Heart right ventricle (tissue), 16 donors: ENCODE results near the gene GPRIN3. TPM values are rescaled to one million over a fixed set of nuclear protein-coding genes. Genes with fewer than 3 reads are reported as not detected.
"Not testable (repeated sequence)": the region's sequence is repeated elsewhere in the genome, so short reads cannot be mapped to it uniquely, and the experiment has no call there.

ENCODE experiments used
- ATAC-seq, 8 donors: fragments of 200-7000 bp; cut with Tn5 transposase; one replicate each; pipeline ENCODE4 v1.9.1; 2020; ENCODE audit warnings: mild to moderate bottlenecking in 8 of 8, moderate library complexity in 8 of 8, moderate number of reproducible peaks in 1 of 8
- DNase-seq, 2 donors: peaks; one replicate each; pipeline ENCODE4 v3.0.0-alpha.2; 2020
- H3K27ac ChIP-seq, 10 donors: fragments of 200-600 bp; sonication (generic) in 2 of 10; one replicate each; pipeline versions ENCODE4 v1.5.0 to v1.8.0; 2020 to 2022; ENCODE audit warnings: mild to moderate bottlenecking in 3 of 10
- H3K27me3 ChIP-seq, 7 donors: fragments of 200-600 bp; one replicate each; pipeline ENCODE4 v1.8.0; 2021 to 2022; ENCODE audit warnings: mild to moderate bottlenecking in 2 of 7
- H3K36me3 ChIP-seq, 9 donors: fragments of 200-600 bp; sonication (generic) in 1 of 9; one replicate each; pipeline versions ENCODE4 v1.5.0 to v1.8.0; 2020 to 2022; ENCODE audit warnings: mild to moderate bottlenecking in 2 of 9
- H3K4me1 ChIP-seq, 9 donors: fragments of 200-600 bp; sonication (generic) in 1 of 9; one replicate each; pipeline versions ENCODE4 v1.5.0 to v1.8.0; 2020 to 2022; ENCODE audit warnings: mild to moderate bottlenecking in 4 of 9
- H3K4me3 ChIP-seq, 10 donors: fragments of 200-600 bp; sonication (generic) in 2 of 10; one replicate each; pipeline versions ENCODE4 v1.5.0 to v1.8.0; 2020 to 2022; ENCODE audit warnings: mild to moderate bottlenecking in 7 of 10, moderate library complexity in 2 of 10
- H3K9me3 ChIP-seq, 11 donors: fragments of 200-600 bp in 10 of 11; sonication (generic) in 2 of 11; one replicate each; pipeline versions ENCODE4 v1.5.0 to v1.8.0; 2013 to 2022; ENCODE audit warnings: mild to moderate bottlenecking in 2 of 11, control low read depth in 1 of 11, moderate library complexity in 1 of 11
- WGBS, 2 donors: extraction: QIAGEN DNeasy Blood & Tissue Kit; methylation state at CpG; one replicate each; pipeline ENCODE4 v1.1.7; 2013; ENCODE audit warnings: inconsistent platforms in 1 of 2; 5-methylcytosine and 5-hydroxymethylcytosine counted together
- intact Hi-C, 10 donors: fragments of 100-400 bp; cut with DNase I; formaldehyde crosslinking; loops; one replicate each; pipeline versions ENCODE4 v1.11.1 to v1.14.2; 2022
- polyA plus RNA-seq, 2 donors: library from polyadenylated mRNA; stranded (reverse); fragments of 200-250 nt; gene quantifications; one replicate each; pipeline ENCODE4 v1.2.3, GENCODE V29; 2013
- total RNA-seq, 10 donors: library from RNA; stranded (reverse); fragmentation: NEBNext Ultra II Directional in 3 of 10; extraction: Animal tissue kit (Norgen Biotek cat#: 25700) in 3 of 10; gene quantifications; one replicate each; pipeline versions ENCODE4 v1.2.1 to v1.2.4, GENCODE V29; 2021 to 2023
- TF ChIP-seq, protein P1 (sequence below), 9 donors: fragments of 200-600 bp; sonication (generic) in 2 of 9; IDR thresholded peaks; one replicate each; pipeline versions ENCODE4 v1.5.0 to v1.8.0; 2021 to 2022; ENCODE audit warnings: antibody characterized with exemption in 9 of 9, mild to moderate bottlenecking in 5 of 9, moderate library complexity in 1 of 9
- donor health status: Arrhythmogenic right ventricular cardiomyopathy.
- donor health status: ischemic (EF 13 %, LVEDD 7.1; RV severe dilation, severe dysfunction).
- donor health status: healthy with polysubstance abuse.
- donor health status: DM: no; HTN: yes; CAD: no.
- donor health status: DM: no; HTN: no; CAD: no.
- donor health status: ischemic (EF 25% LVEDD 6.9; RV normal size, moderate dysfunction).
- donor health status: ischemic (EF 25% LVEDD 5.7; RV mildly dilated, moderate dysfunction).
- donor health status: healthy.
- donor health status: DM: yes; HTN: yes; CAD: no.
- donor health status: Ischemic cardiomyopathy.
- donor health status: ischemic (EF 35%, LVEDD 5.7; RV mildly dilated, moderate dysfunction).
- donor health status: nonischemic (EF 11% LVEDD 7.7; RV severe dilation, severe dysfunction).
- donor health status: DM: yes; HTN: yes; CAD: no.
- donor health status: PGD.
- donor health status: ischemic (EF 29% LVEDD 5.4; RV normal size, mild dysfunction).
- donor health status: nonischemic (EF 23%, LVEDD 6.1; RV moderate dilation, normal function).

Gene GPRIN3
- total and polyA plus RNA-seq, 12 donors = 1.7 to 12.2 (median 9.5) TPM

GRCh38 chr4:89203902-89204301 lies 103.7 kb downstream of the GPRIN3 start:
- Histone ChIP-seq H3K27me3 (no peaks in the 10 kb centered on the region), H3K9me3 (peaks cover 0 to 7% (median 0%) of the 10 kb centered on the region in 11 donors), H3K36me3 (no peaks in the 10 kb centered on the region), H3K4me1 (no peaks in the 10 kb centered on the region), H3K27ac (no peak overlapping the region), H3K4me3 (no peak overlapping the region)
- DNase-seq (no peak), ATAC-seq (no peak)
- TF ChIP-seq, protein P1, sequence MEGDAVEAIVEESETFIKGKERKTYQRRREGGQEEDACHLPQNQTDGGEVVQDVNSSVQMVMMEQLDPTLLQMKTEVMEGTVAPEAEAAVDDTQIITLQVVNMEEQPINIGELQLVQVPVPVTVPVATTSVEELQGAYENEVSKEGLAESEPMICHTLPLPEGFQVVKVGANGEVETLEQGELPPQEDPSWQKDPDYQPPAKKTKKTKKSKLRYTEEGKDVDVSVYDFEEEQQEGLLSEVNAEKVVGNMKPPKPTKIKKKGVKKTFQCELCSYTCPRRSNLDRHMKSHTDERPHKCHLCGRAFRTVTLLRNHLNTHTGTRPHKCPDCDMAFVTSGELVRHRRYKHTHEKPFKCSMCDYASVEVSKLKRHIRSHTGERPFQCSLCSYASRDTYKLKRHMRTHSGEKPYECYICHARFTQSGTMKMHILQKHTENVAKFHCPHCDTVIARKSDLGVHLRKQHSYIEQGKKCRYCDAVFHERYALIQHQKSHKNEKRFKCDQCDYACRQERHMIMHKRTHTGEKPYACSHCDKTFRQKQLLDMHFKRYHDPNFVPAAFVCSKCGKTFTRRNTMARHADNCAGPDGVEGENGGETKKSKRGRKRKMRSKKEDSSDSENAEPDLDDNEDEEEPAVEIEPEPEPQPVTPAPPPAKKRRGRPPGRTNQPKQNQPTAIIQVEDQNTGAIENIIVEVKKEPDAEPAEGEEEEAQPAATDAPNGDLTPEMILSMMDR (IDR thresholded peaks at IDR 0.05) = no peak
- intact Hi-C loops = no loop called here
- WGBS, 2 donors = 89 to 91% methylated on average over 3 of the region's 3 CpGs

DNA sequence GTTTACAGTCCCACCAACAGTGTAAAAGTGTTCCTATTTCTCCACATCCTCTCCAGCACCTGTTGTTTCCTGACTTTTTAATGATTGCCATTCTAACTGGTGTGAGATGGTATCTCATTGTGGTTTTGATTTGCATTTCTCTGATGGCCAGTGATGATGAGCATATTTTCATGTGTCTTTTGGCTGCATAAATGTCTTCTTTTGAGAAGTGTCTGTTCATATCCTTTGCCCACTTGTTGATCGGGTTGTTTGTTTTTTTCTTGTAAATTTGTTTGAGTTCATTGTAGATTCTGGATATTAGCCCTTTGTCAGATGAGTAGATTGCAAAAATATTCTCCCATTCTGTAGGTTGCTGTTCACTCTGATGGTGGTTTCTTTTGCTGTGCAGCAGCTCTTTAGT lies 108.2 kb downstream of the GPRIN3 start:
- H3K4me1 ChIP-seq, H3K27me3 ChIP-seq, H3K27ac ChIP-seq, H3K4me3 ChIP-seq, H3K36me3 ChIP-seq, DNase-seq, intact Hi-C loops, ATAC-seq, H3K9me3 ChIP-seq: not testable (repeated sequence)
- WGBS, 2 donors = 89% methylated on average over 1 of the region's 1 CpG; no CpG with 5 or more reads in 1 of the 2 donors

DNA sequence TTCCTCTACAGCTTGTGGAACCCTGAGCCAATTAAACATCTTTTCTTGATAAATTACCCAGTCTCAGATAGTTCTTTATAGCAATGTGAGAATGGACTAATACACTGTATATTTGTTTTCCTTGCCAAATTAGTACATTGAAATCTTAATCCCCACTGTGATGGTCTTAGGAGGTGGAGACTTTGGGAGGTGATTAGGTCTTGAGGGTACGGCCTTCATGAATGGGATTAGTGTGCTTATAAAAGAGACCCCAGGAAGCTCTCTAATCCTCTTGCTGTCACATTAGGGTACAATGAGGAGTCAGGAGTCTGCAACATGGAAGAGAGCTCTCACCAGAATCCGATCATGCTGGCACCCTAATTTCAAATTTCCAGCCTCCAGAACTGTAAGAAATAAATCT lies 109.7 kb downstream of the GPRIN3 start:
- no peaks in the 10 kb centered on the region for H3K9me3 ChIP-seq
- WGBS, 2 donors = 92 to 98% methylated on average over 2 of the region's 2 CpGs
- intact Hi-C loops = no loop called here
- DNase-seq (no peak), ATAC-seq (no peak)
- no peaks in the 10 kb centered on the region for H3K36me3 ChIP-seq
- no peak overlapping the region for H3K27ac ChIP-seq
- TF ChIP-seq, protein P1 (IDR thresholded peaks at IDR 0.05) = no peak
- H3K4me1 ChIP-seq = no peaks in the 10 kb centered on the region
- H3K4me3 ChIP-seq = no peak overlapping the region
- H3K27me3 ChIP-seq = no peaks in the 10 kb centered on the region

DNA sequence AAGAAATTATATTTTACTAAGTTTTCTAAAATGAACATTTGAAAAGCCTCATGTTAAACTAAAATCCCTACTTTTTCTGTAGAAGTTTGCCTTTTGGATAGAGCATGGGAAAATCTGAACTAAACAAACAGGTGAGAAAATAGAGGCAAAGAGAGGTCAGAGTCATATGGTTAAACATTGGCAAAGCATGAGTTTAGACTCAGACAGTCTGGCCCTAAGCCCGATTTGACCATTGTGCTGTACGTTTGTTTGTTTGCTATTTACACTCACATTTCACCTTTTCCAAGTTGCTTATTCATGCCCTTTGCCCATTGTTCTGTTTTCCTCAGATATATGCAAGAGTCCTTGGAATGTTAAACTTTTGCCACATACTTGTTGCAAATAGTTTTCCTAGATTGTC lies 110.9 kb downstream of the GPRIN3 start:
- Histone ChIP-seq H3K27me3 (no peaks in the 10 kb centered on the region), H3K36me3 (no peaks in the 10 kb centered on the region), H3K9me3 (no peaks in the 10 kb centered on the region), H3K4me1 (no peaks in the 10 kb centered on the region), H3K27ac (no peak overlapping the region), H3K4me3 (no peak overlapping the region)
- 29 to 40% methylated on average over 2 of the region's 2 CpGs for WGBS, 2 donors
- ATAC-seq = no peak
- TF ChIP-seq, protein P1 (IDR thresholded peaks at IDR 0.05) = no peak
- no peak for DNase-seq
- intact Hi-C loops = no loop called here

GRCh38 chr4:89196056-89196674 lies 111.4 kb downstream of the GPRIN3 start:
- no peak overlapping the region for H3K27ac ChIP-seq
- H3K36me3 ChIP-seq = no peaks in the 10 kb centered on the region
- TF ChIP-seq, protein P1 (IDR thresholded peaks at IDR 0.05) = no peak
- H3K9me3 ChIP-seq = no peaks in the 10 kb centered on the region
- ATAC-seq (no peak), DNase-seq (no peak)
- 64 to 72% methylated on average over 2 of the region's 2 CpGs for WGBS, 2 donors
- H3K27me3 ChIP-seq = no peaks in the 10 kb centered on the region
- intact Hi-C loops = no loop called here
- H3K4me1 ChIP-seq = no peaks in the 10 kb centered on the region
- H3K4me3 ChIP-seq = no peak overlapping the region
